RPMI7951 (cell line): ENCODE data around the gene KAZN. TPM values are rescaled to one million over a fixed set of nuclear protein-coding genes. Genes with fewer than 3 reads are reported as not detected.

Experiments
- DNase-seq: peaks from one replicate; pipeline ENCODE4 v3.0.0-alpha.2; 2012; ENCODE audit warnings: low read depth
- total RNA-seq: library from RNA; depleted of rRNA; stranded (reverse); fragments of >200 nt; shearing (Covaris generic); gene quantifications from 2 replicates; pipeline ENCODE4 v1.2.3, GENCODE V29; 2014

Gene KAZN
- total RNA-seq, 1 experiment from 2014 or later = 0.24 TPM

DNA sequence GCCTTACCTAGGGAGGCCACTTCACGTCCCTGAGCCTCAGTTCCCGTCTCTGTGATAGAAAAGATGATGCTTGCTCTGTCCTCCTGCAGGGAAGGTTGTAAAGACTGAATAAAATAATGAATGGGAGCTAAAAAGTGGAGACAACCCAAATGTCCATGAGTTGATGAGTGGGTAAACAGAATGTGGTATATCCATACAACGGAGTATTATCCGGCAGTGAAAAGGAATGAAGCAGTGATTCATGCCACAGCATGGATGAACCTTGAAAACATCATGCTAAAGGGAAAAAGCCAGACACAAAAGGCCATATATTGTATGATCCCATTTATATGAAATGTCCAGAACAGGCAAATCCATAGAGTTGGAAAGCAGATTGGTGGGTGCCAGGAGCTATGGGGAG, 77.9 kb downstream of the KAZN start:
- no peak for DNase-seq

- DNase-seq = no peak
Observed at GRCh38 chr1:14677292-14677971, 78.9 kb downstream of the KAZN start.

DNA sequence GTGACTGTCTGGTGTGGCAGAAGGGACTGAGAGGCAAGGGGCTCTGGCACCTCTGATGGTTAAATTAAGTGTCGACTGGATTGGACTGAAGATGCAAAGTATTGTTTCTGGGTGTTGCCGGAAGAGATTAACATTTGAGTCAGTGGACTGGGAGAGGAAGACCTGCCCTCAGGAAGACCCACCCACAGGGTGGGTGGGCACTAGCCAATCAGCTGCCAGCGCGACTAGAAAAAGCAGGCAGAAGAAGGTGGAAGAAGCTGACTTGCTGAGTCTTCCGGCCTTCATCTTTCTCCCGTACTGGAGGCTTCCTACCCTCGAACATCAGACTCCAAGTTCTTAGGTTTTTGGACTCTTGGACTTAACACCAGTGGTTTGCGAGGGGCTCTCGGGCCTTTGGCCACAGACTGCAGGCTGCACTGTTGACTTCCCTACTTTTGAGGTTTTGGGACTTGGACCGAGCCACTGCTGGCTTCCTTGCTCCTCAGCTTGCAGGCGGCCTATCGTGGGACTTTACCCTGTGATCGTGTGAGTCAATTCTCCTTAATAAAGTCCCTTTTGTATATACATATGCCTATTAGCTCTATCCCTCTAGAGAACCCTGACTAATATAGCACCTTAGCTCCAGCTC, 79.6 kb downstream of the KAZN start:
- DNase-seq = no peak

GRCh38 chr1:14679027-14679688, 80.7 kb downstream of the KAZN start:
- no peak for DNase-seq

DNA sequence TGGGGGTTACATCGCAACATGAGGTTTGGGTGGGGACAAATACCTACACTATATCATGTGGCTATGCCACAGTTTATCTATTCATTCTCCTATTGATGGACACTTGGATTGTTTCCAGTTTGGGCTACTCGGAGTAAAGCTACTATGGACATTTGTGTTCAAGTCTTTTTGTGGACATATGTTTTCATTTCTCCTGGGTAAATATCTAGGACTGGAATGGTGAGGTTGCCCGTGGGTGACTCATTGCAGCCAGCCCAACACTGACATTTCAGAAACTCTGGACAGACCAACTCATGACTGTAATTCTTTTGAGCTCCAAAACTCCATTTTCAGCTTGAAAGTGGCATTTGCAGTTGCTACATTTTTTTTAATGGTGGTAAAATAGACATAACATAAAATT, 82.7 kb downstream of the KAZN start:
- DNase-seq = peak; percentile 3

GRCh38 chr1:14682941-14683621, 84.6 kb downstream of the KAZN start:
- DNase-seq = no peak

DNA sequence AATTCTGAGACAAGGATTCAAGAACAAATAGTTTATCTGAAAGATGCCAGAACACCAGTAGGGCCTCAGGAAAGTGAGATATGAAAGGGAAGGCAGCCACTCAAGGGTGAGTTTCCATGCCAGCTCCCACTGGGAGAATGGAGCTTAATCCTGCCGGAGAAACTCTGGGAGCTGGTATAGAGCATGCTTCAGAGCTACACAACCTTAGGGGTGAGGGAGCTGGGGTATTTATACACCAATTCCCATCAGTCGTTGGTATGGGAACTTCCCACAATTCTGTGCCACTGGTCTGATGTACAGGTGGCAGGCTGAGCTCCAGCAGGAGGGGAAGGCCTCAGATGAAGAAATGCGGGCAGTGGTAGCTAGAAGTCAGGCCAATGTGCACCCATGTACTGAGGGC, 86.6 kb downstream of the KAZN start:
- no peak for DNase-seq

GRCh38 chr1:14686701-14687100, 88.2 kb downstream of the KAZN start:
- DNase-seq = no peak

DNA sequence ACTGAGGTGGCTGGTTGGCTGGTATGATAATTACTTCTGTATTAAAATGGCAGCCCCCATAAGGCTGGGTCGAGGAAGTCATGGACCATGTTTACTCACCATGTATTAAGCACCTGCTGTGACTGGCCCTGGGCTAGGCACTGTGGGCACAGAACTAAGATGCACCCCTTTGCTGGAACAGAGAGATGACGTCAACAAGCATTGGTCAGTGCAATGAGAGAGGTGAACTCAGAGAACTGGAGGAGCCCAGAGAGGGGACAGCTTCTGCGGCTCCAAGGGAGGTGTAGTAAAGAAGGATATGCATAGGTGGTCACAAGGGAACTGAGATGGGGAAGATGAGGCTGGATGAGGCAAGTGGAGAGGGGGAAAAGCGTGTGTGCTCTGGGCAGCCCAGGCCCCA, 88.7 kb downstream of the KAZN start:
- DNase-seq = no peak

DNA sequence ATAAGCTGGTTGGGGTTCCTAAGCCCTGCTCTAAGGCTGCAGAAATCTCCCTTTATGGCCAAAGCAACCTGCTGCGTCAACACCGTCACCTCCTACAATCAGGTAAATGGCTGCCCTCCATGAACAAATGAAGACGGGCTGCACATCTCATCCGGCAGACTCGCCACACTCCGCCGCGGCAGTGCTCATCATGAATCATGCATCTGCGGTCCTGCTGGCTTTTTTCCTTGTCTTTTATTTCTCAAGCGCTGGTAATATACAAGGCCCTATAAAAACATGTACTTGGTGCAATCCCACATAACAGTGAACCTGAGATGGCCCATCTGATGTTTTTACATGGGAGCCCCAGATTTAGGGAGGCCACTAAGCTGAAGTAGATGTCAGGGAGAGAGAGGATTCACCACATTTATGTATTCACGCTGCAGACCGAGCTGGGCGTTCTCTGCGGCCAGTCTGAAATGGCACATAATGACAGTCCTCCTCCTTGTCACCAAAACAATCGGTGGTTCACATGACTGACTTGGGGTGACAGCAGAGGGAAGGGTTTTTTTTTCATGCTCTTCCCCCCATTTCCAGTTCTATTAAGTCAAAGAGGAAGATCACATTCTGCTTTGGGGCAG, 91.6 kb downstream of the KAZN start:
- DNase-seq = peak; percentile 17

DNA sequence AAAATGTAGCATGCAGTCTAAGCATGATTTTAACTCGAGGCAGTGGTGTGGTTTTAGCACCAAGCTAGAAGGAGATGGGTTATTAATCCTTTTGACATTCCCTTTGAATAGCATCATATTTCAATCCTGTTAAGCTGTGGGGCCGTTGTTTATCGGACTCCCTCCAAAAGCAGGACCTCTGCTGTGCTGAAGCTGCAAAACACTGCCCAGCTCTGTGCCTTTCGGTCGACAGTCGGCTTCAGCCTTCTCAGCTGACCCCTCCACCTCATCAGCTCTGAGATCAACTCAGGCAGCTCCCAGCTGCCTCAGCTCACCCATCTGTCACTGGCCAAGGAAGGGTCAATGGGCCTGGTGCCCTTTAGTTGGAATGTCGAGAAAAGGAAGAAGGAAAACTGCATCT, 95.5 kb downstream of the KAZN start:
- no peak for DNase-seq

GRCh38 chr1:14694589-14694988, 96.1 kb downstream of the KAZN start:
- DNase-seq = no peak

- DNase-seq = no peak
Observed at GRCh38 chr1:14696761-14697160, 98.3 kb downstream of the KAZN start.

DNA sequence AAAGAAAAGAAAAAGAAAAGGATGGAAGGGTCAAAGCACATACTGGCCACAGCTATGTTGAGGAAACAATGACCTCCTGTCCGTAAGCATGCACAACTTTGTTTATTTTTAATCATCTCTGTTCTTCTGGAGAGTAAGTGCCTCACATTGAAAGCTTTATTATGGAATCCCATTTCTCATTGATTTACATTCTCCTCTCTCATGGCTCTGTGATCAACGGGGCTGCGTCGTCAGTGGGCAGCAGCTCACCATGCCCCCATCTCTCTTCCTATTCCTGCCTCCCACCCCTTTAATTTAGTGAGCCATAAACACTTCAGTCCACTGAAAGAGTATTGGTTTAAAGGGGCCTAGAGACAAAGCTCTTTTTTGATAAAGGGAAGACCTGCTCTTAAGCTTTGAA, 98.9 kb downstream of the KAZN start:
- DNase-seq = no peak

GRCh38 chr1:14698314-14698713, 99.8 kb downstream of the KAZN start:
- no peak for DNase-seq

DNA sequence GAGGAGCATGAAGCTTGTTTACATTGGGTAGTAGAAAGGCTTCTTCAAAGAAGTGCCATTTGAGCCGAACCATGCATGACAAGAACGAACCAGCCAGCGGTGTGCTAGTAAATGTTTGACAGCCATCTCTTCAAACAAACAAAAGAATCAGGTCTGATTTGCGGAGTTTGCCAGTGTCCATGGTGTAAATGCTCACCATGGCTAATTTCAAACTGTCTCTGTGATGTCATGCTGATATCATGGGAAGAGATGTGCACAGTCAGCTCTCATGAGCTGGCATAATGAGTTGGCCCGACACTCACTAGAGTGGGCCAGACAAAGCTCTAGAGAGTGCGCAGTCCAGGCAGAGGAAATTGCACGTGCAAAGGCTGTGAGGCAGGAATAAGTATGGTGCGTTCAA, 101.1 kb downstream of the KAZN start:
- no peak for DNase-seq

GRCh38 chr1:14704846-14705245, 106.4 kb downstream of the KAZN start:
- peak; percentile 11 for DNase-seq

DNA sequence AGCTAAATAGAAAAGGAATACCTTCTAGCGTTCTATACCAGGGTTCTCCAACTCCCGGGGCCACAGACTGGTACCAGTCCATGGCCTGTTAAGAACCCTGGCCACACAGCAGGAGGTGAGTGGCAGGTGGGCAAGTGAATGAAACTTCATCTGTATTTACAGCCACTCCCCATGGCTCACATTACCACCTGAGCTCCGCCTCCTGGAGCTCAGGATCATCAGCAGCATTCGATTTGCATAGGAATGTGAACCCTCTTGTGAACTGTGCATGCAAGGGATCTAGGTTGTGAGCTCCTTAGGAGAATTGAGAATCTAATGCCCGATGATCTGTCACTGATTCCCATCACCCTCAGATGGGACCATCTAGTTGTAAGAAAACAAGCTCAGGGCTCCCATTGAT, 107.3 kb downstream of the KAZN start:
- DNase-seq = no peak

DNA sequence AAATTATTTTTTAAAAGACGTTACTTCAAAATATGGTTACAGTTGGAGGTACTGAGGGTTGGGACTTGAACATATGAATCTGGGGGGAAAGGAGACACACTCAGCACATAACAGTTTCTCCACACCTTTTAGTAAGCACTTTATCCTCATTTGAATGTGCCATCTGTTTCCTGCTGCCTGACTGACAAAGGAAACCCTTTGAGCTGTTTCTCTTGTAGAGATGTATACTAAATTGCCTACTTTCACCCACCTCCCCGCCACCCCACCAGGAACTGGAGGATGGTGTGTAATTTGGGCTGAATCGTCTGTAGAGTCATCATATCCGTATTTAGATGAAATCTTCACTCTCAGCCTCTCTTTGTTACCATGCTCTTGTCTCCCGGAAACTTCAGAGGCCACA, 108.1 kb downstream of the KAZN start:
- no peak for DNase-seq

DNA sequence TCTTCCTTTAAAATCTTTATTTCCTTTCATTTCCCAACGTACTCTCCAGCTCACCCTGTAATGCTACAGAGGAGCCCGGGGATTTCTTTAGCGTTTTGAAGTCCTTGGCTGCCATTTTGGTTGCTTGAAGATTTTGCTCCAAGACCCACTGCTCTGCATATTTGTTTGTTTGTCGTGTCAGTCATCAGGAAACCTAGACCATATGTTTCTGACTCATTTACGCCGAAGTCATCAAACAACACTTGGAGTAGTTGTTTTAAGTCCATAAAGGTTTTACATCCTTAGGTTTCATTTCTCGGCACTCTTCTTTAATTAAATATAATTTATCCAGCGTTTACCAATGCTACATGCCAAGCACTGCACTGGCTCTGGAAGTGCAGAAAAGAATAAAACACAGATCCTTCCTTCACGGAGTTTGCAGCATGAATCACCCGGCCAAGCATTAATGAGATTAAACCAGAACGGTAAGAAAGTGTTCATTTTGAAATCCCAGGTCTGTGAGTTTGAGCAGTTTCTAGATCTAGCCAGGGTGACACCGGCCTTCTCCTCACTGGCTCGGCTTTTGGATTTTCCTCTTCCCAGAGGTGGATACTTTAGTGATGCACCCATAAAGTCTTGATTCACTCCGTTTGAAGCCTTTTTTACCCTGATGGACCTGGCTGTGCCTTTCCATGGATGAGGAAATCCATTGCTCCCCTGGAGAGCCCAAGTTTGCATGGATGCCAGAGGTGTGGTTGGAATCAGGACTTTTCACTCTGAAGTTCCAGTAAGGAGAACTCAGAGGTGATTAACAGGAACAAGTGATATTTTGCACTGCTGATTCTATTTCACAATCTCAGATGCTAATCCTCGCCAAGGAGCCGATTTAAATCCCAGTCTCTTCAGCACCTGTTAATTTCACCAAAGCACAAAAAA, 109.3 kb downstream of the KAZN start:
- DNase-seq = no peak

- DNase-seq = no peak
Observed at GRCh38 chr1:14710331-14710730, 111.8 kb downstream of the KAZN start.
